Activated CD8-positive, alpha-beta memory T cell treated with anti-CD3 and anti-CD28 coated beads for 36 hours (primary cell): ENCODE data around the gene UBE2R2. TPM values are rescaled to one million over a fixed set of nuclear protein-coding genes. Genes with fewer than 3 reads are reported as not detected.
"Not testable (repeated sequence)": the region's sequence is repeated elsewhere in the genome, so short reads cannot be mapped to it uniquely, and the experiment has no call there.

Source experiments
- CTCF ChIA-PET: fragments of 350-600 bp; sonication (Branson Sonifier 250); formaldehyde crosslinking; loops from one replicate; lab custom pipeline; 2021; ENCODE audit warnings: antibody characterized with exemption; lab: Charles Lee
- POLR2A ChIA-PET: fragments of 350-600 bp; sonication (Branson Sonifier 250); formaldehyde crosslinking; loops from one replicate; lab custom pipeline; 2021; ENCODE audit warnings: antibody characterized with exemption; lab: Charles Lee
- total RNA-seq, 2 experiments: library from RNA; stranded (reverse); gene quantifications; one replicate each; pipeline ENCODE4 v1.2.3, GENCODE V29; 2021

Gene UBE2R2
- total RNA-seq, 2 experiments from 2014 or later, result 33.6 to 34.0 TPM

DNA sequence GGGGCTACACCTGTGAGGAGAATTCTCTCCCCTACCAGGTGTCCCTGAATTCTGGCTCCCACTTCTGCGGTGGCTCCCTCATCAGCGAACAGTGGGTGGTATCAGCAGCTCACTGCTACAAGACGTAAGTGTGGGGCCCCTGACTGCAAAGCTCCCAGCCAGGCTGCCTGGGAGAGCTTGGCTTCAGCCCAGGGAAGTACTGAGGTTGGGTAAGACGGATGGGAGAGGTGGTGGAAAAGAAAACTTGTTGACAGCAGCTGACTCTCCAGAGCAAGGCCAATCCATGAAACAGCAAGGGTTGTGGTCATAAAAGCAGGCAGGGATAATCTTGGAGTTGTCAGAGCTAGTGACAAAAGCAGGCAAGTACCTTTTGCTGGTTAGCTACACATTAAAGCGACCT lies 20.3 kb upstream of the UBE2R2 start:
- POLR2A ChIA-PET, CTCF ChIA-PET: not testable (repeated sequence)

DNA sequence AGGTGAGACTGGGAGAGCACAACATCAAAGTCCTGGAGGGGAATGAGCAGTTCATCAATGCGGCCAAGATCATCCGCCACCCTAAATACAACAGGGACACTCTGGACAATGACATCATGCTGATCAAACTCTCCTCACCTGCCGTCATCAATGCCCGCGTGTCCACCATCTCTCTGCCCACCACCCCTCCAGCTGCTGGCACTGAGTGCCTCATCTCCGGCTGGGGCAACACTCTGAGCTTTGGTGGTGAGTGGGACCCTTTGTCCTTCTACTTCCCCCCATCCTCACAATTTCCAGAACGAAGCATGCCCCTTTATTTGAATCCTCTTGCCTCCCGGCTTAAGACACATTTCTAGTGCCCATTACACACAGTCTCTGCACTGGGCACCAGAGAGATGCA lies 19.1 kb upstream of the UBE2R2 start:
- ChIA-PET CTCF (no interaction called here), POLR2A (no interaction called here)

DNA sequence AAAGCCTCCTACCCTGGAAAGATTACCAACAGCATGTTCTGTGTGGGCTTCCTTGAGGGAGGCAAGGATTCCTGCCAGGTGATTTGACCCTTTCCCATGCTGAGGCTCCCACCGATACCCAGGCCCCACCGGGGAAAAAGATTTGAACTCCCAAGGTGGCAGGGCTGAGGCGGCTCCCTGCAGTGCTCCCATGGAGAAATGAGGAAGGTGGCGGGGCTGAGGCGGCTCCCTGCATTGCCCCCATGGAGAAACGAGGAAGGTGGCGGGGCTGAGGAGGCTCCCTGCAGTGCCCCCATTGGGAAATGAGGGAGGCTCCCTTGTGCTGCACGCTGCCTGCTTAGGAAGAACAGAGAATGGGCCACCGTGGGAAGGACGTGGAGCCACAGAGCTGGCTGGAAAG lies 18.4 kb upstream of the UBE2R2 start:
- ChIA-PET POLR2A (no interaction called here), CTCF (interaction anchor here (1.5 kb wide), 1 partner anchor 20 kb away, joined by 3 read pairs; no protein-coding TSS in a partner anchor)

DNA sequence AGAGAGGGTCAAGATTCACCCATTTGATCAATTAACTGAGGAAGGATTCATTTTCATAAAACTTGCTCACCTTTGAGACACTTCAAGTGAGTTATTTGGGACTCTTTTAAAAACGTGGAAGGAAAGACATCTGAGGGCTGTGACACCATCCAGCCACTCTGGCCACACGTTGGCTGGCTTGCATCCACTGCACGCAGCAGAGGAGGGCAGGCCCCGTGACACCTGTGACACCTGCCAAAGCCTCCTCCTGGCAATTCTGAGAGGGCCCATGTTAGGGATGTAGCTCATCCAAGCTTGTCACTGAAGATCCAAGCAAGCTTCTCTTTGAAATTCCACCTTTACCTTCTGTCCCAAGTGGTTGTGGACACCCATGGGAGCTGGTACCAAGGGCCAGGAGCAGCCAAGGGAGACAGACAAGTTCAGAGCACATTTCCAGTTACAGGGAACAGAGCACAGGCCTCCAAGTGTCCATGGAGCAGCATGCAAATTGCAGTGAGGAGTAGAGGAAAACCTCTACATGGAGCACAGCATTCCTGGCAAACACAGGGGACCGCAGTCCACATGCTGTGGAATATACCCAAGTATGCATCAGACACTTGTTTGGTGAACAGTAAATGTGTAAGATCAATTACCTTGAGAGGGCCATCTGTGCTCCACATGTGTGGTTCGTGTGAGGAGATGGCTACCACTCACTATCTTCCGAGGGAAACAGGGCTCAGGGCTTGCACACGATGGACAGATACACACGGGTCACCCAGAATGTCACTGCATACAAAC lies 16.8 kb upstream of the UBE2R2 start:
- POLR2A ChIA-PET, result no interaction called here
- CTCF ChIA-PET, result no interaction called here

DNA sequence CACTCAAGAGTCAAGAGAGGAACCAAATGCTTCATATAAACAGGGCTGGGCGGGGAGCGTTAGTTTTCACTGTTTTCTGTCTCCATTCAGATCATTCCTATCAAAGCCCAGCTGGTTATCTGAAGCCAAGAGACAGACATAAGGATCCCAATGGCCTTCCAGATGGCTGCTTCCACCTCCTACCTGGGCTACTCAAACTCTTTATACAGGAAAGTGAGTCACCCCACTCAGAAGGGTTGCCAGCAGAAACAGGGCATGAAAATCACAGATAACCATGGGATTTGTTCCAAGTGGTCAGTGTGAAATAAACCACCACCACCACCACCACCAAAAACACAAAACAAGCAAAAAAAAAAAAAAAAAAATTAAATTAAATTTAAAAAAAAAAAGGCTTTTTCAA lies 16.1 kb upstream of the UBE2R2 start:
- CTCF ChIA-PET, result interaction anchor here (0.6 kb wide), 1 partner anchor 93 kb away, joined by 3 read pairs; no protein-coding TSS in a partner anchor
- POLR2A ChIA-PET, result no interaction called here

DNA sequence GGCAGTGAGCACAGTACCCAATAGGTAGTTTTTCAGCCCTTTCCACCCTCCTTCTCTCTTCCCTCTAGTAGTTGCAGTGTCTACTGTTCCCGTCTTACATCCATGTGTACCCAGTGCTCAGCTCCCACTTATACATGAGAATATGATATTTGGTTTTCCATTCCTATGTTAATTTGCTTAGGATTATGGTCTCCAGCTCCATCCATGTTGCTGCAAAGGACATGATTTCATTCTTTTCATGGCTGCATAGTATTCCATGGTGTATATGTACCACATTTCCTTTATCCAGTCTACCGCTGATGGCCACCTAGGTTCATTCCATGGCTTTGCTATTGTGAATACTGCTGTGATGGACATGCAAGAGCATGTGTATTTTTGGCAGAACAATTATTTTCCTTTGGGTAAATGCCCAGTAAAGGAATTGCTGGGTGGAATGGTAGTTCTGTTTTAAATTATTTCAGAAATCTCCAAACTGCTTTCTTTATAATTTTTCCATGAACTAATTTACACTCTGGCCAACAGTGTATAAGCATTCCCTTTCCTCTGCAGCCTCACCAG lies 14.9 kb upstream of the UBE2R2 start:
- POLR2A ChIA-PET, CTCF ChIA-PET: not testable (repeated sequence)

DNA sequence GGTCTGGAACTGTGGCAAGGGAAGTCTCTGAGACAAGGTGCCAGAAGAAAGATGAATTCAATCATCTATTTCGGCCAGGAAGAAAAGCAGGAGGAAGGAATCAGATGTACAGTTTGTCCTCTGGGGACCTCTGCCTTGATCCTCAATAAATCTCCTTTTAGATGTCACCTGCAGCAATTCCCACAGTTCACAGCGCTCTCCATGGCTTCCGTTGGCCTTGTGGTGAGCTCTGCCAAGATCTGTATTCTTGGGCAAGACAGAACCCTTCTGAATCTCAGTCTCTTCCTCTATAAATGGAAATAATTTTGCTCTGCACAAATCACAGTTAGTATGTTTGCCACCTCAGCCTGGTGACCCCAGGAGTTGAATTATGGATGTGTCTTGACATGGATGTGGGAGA lies 12.8 kb upstream of the UBE2R2 start:
- POLR2A ChIA-PET, CTCF ChIA-PET: not testable (repeated sequence)

DNA sequence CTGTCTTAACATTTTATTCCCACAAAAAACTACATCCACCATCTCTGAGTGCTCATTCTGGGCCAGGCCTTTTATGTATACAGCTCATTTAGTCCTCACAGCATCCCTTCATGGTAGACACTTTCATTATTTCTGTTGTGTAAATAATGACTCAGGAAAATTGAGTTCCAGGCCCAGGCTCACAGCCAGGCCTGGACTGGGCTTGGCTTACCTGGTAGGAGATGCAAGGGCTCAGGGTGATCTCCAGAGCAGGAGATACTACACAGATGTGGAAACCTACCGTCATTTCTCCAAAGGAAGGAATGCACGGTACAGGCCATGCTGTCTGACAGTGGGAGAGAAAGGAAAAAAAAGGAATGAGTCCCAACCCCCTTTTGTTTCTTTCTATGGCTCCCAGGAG lies 9.8 kb upstream of the UBE2R2 start:
- CTCF ChIA-PET, result interaction anchor here (0.6 kb wide), 1 partner anchor 30 kb away, joined by 3 read pairs; no protein-coding TSS in a partner anchor
- POLR2A ChIA-PET, result not testable (repeated sequence)

DNA sequence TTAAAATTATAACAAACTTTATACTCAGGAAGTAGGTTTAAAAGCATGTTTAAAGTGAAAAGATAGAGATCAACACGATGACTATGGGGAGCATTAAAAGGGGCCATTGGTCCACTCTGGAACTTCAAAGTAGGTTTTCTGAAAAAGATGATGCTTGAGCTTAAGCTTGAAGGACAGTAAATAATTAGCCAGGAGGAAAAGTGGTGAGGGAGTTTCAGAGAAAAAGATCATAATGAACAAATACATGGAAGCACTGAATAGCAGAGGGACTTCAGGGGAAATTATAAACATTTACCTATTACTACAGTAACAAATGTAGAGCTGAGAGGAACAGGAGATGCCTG lies 8.0 kb upstream of the UBE2R2 start:
- POLR2A ChIA-PET, CTCF ChIA-PET: not testable (repeated sequence)

DNA sequence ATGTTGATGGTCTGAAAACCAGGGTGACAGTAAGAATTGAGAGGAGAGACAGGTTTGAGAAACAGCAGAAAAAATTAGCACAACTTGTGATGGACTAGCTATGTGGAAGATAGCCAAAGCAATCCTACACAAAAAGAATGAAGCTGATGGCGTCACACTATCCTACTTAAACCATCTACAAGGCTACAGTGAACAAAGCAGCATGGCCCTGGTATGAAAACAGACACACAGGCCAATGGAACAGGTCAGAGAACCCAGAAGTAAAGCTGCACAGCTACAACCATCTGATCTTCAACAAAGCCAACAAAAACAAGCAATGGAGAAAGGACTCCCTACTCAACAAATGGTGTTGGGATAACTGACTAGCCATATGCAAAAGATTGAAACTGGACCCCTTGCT lies 7.5 kb upstream of the UBE2R2 start:
- CTCF ChIA-PET, result no interaction called here
- POLR2A ChIA-PET, result interaction anchor here (0.6 kb wide), 1 partner anchor 102 kb away, joined by 12 read pairs; no protein-coding TSS in a partner anchor

DNA sequence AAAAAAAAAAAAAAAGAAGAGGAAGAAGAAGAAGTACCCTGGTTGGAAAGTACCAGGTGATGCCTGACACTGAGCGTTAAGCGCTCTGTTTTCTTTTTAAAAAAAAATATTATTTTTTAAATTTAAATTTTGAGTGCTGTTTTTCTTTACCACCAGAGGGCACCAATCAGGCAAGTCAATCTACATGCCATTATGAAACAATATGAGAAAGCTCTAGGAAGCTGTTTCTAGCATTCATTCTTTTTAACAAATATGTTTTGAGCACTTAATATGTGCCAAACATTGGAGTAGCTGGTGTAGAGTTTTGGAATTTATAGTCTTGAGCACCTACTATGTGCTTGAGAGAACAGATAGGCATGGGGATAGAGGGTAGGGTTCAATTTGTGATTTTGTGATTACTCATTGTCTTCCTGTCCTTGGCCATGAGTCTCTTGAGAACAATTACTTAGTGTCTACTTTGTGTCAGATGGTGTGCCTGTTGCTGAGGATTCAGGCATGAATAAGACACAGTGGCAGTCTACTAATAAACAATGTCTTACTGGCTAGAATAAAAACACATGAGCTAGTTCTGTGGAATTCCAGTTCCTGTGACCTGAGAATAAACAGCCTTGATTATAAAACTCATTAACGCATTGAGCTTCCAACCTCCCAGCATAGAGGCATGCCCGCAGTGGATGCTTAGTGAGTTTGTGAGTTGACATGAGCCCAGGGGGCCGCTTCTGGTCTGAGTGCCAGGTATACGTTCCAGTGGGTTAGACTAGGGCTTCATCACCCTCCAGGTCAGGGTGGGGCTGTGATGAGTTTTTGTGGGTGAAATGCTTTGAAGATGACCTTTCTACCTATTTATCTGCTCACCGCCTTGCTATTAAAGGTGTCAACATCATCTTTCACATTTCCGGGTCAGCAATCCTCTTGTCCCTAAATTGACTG lies 3.0 kb upstream of the UBE2R2 start:
- ChIA-PET CTCF (interaction anchor here (0.7 to 2.2 kb wide), 15 partner anchors 14 to 845 kb away, joined by 3 to 16 read pairs (median 4); no protein-coding TSS in a partner anchor), POLR2A (no interaction called here)

DNA sequence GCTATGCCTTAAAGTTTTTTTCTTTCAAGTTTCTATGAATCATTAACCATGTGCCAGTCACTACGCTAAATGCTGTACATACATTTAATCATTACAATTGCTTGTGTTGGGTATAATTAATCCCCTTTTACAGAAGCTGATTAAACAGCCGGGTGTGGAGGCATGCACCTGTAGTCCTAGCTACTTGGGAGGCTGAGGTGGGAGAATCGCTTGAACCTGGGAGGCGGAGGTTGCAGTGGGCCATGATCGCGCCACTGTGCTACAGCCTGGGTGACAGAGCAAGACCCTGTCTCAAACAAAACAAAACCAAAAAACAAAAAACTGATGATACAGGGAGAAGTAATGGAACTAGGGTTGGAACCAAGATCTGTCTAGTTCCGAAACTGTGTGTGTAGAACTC lies 1.2 kb upstream of the UBE2R2 start:
- ChIA-PET POLR2A (interaction anchor here (0.6 to 2.5 kb wide), 3 partner anchors 20 to 233 kb away, joined by 3 to 10 read pairs (median 7); partner anchors contain the start of gene UBAP2), CTCF (interaction anchor here (0.6 to 2.2 kb wide), 2 partner anchors 36 to 350 kb away, joined by 3 to 6 read pairs; no protein-coding TSS in a partner anchor)

DNA sequence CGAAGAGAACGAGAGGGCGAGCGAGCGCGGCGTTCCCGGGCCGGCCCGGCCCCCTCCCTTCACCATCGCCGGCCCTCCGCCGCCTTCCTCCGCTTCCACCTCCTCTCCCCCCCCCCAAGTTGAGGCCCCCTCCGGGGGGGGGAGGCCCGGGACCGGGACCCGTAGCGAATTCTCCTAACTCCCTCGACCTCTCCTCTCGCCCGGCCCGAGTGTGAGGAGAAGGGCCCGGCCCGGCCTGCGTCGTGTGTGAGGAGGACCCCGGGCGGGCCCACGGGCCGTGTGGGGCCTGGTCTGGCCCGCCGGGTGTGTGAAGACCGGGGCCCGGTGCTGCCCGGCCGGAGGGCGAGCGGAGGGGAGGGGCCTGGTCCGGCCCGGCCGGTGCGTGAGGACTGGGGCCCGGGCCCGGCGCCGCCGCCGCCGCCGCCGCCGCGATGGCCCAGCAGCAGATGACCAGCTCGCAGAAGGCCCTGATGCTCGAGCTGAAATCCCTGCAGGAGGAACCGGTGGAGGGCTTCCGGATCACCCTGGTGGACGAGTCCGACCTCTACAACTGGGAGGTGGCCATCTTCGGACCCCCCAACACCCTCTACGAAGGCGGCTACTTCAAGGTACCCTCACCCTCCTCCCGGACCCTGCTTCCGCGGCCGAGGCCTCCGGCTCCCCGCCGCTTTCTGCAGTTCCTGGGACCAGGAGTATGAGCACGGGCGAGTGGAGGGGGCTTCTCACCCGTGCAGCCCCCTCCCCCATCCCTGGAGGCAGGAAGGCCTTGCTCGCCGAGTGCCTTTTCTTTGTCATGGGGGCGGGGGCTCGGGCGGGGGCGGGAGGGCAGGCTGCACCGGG lies 587 bp downstream of the UBE2R2 start:
- ChIA-PET POLR2A (interaction anchor here (0.7 to 0.9 kb wide), 3 partner anchors 69 to 149 kb away, joined by 3 to 20 read pairs (median 7); no protein-coding TSS in a partner anchor), CTCF (no interaction called here)

DNA sequence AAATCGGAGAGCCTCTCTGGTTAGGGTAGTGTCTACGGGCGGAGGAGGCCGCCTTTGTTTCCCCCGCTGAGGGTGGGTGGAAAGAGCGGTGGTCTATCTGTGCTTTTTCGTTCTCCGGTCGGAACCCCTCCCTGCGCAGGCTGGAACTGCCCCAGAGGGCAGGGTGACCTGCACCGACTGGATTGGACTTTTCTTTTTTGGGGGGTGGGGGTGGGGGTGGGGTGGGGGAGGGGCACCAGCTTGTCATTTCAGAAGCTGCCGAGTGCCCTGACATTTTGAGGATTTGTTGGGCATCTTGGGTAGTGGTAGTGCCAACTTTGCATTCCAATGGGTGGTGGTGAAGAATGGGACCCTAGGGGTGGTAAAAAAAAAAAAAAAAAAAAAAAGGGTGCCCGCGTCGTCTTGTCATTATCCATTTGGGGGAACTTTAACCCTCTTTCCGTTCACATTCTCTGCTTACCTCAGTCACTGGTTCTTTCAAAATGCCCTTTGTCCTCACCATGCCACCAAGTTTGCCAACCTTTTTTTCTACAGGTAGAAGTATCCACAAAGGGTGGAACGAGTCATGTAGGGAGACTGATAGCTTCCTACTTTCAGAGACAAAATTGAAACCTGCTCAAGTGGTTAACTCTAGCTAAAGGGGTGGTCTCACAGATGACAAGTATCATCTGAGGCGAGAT lies 1.3 kb downstream of the UBE2R2 start:
- CTCF ChIA-PET, result interaction anchor here (0.6 to 0.9 kb wide), 2 partner anchors 18 to 58 kb away, joined by 3 read pairs; no protein-coding TSS in a partner anchor
- POLR2A ChIA-PET, result interaction anchor here (0.6 to 0.9 kb wide), 8 partner anchors 39 to 640 kb away, joined by 3 to 20 read pairs (median 11); partner anchors contain the start of gene FAM219A

DNA sequence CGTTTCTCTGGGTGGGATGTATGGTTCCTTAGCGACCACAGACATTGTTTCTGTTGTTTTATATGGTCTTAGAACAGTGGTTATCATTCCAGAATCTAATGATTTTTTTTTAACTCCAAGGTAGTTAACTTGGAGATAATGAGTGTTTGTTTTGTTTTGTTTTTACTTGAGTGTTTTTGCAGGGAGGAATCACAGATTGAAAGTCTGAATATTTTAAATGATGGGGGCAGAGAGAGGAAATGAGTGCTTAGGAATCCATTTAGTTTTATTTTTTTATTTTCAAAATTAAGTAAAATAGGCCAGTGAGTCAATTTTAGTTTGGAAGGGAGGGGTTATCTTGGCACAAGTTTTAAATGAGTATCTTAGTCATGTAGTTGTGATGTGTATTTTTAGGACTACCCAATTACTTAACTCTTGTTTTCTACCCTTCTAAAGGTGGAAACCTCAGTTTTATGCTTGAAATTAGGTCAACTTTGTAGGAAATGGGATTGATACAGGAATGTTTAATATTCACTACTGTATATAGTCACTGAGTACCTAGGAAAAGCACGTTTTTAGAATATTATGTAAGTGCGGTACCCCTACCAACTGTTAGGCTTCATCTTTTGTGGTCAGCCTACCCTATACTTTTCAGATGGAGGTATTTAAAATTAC lies 2.0 kb downstream of the UBE2R2 start:
- POLR2A ChIA-PET, result interaction anchor here (0.6 to 0.7 kb wide), 5 partner anchors 40 to 639 kb away, joined by 10 to 19 read pairs (median 11); partner anchors contain the start of gene FAM219A

DNA sequence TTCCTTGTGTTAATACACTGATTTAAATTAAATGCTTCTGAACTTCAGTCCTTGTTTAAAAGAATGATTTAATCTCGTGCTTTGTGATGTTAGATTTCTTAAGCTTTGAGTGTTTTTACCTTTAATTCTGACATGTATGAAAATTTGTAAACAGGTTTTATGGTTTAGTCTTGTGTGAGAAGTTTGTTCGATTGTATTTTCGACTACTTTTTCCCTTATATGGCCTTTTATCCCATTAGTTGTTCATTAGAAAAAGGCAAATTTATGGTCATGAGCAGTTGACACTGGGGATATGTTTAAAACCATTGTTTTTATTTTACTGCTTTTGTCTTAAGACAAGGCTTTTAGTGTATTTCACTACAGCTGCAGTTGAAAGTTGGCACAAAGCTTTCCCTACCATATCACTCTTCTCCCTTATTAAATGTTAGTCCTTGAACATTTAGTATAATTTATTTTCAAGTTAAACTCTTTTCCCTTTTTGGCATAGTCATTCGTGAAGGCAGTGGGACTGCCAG lies 3.3 kb downstream of the UBE2R2 start:
- CTCF ChIA-PET, result no interaction called here
- POLR2A ChIA-PET, result no interaction called here

More for the DNA sequence above, 2.0 kb downstream of the UBE2R2 start:
- CTCF ChIA-PET, result interaction anchor here (0.6 to 0.9 kb wide), 2 partner anchors 17 to 59 kb away, joined by 3 read pairs; no protein-coding TSS in a partner anchor

DNA sequence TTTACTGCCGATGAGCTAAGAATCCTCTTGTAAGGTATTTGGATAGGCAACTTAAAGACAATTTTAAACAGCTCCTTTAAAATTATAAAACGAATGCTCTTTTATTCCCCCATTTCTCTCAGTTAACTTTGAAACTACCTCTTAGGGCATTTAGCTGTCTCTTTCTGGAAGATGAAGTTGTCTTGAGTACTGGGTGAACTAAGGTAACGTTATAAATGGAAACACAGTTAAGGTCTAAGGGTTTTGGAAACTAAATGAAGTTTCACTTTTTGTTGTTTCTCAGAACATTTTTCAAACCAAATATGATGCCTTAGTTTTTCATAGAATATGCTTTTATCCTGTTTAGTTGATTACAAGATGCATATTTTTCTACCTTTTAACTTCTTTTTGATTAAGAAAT lies 6.8 kb downstream of the UBE2R2 start:
- CTCF ChIA-PET, result no interaction called here
- POLR2A ChIA-PET, result no interaction called here
